ENCODE measurements around the gene MYOM3. TPM values are rescaled to one million over a fixed set of nuclear protein-coding genes. Genes with fewer than 3 reads are reported as not detected.

Gene MYOM3
- total RNA-seq, 1 experiment from 2014 or later, result 7.9 TPM

- H3K27ac ChIP-seq (ENCODE audit: low read depth, low read length), result no peak overlapping the region
- ChIA-PET POLR2A (no interaction called here), CTCF (no interaction called here), RAD21 (ENCODE audit: low non-redundant PET in 1 of 2, low total read pairs in 2 of 2, uncharacterized antibody in 2 of 2, unreplicated experiment in 2 of 2) (interaction anchor here in 1 of 2 experiments (0.8 kb wide), 1 partner anchor 91 kb away, joined by 4 read pairs; no protein-coding TSS in a partner anchor)
- no peak for TF ChIP-seq CBX3 (IDR thresholded peaks at IDR 0.05; ENCODE audit: low read depth)
- no peak for TF ChIP-seq MAX (IDR thresholded peaks at IDR 0.05)
- no peak for TF ChIP-seq TCF7L2 (IDR thresholded peaks at IDR 0.05; ENCODE audit: borderline replicate concordance, extremely low read depth, insufficient read depth, insufficient read length)
- TF ChIP-seq, protein P1, sequence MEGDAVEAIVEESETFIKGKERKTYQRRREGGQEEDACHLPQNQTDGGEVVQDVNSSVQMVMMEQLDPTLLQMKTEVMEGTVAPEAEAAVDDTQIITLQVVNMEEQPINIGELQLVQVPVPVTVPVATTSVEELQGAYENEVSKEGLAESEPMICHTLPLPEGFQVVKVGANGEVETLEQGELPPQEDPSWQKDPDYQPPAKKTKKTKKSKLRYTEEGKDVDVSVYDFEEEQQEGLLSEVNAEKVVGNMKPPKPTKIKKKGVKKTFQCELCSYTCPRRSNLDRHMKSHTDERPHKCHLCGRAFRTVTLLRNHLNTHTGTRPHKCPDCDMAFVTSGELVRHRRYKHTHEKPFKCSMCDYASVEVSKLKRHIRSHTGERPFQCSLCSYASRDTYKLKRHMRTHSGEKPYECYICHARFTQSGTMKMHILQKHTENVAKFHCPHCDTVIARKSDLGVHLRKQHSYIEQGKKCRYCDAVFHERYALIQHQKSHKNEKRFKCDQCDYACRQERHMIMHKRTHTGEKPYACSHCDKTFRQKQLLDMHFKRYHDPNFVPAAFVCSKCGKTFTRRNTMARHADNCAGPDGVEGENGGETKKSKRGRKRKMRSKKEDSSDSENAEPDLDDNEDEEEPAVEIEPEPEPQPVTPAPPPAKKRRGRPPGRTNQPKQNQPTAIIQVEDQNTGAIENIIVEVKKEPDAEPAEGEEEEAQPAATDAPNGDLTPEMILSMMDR (IDR thresholded peaks at IDR 0.05 in 2 of 3, conservative IDR thresholded peaks at IDR 0.05 in 1 of 3; ENCODE audit: borderline replicate concordance in 1 of 3, insufficient read depth in 1 of 3, low read depth in 2 of 3, low read length in 2 of 3), result no peak
- TF ChIP-seq ELF1 (IDR thresholded peaks at IDR 0.05; ENCODE audit: borderline replicate concordance, low read depth), result no peak
- no peak for TF ChIP-seq YY1 (IDR thresholded peaks at IDR 0.05; ENCODE audit: extremely low read depth, insufficient replicate concordance, low read depth, low read length)
- no peak for TF ChIP-seq EGR1 (IDR thresholded peaks at IDR 0.05; ENCODE audit: low read depth)
- TF ChIP-seq ZBTB33 (IDR thresholded peaks at IDR 0.05; ENCODE audit: extremely low read depth, insufficient replicate concordance, low read length), result no peak
- no peak for TF ChIP-seq POLR2A (IDR thresholded peaks at IDR 0.05; ENCODE audit: borderline replicate concordance, extremely low read depth, insufficient read depth, insufficient read length)
- no peak for TF ChIP-seq SRF (IDR thresholded peaks at IDR 0.05; ENCODE audit: low read depth)
- no peak for TF ChIP-seq CEBPB (IDR thresholded peaks at IDR 0.05; ENCODE audit: low read depth)
- TF ChIP-seq ZNF274 (IDR thresholded peaks at IDR 0.05; ENCODE audit: low read depth, low read length), result no peak
- no peak for TF ChIP-seq SIN3A (IDR thresholded peaks at IDR 0.05; ENCODE audit: low read depth)
- TF ChIP-seq REST (IDR thresholded peaks at IDR 0.05; ENCODE audit: low read depth), result no peak
- no peak for TF ChIP-seq ATF3 (IDR thresholded peaks at IDR 0.05)
- TF ChIP-seq ZFX (IDR thresholded peaks at IDR 0.05), result no peak
- TF ChIP-seq EZH2 (IDR thresholded peaks at IDR 0.05), result no peak
- TF ChIP-seq RAD21 (IDR thresholded peaks at IDR 0.05; ENCODE audit: low read depth), result no peak
- no peak for TF ChIP-seq SP1 (IDR thresholded peaks at IDR 0.05; ENCODE audit: low read depth)
- intact Hi-C loops (cut with micrococcal nuclease), result no loop called here
- no peak overlapping the region for H3K4me3 ChIP-seq (replicated peaks in 1 of 2; ENCODE audit: low read depth in 1 of 2, low read length in 2 of 2)
- H3K4me2 ChIP-seq (ENCODE audit: low read length), result no peak overlapping the region
- H2AFZ ChIP-seq (ENCODE audit: low read depth, low read length, poor library complexity, severe bottlenecking), result no peak overlapping the region
- H3K27me3 ChIP-seq (ENCODE audit: insufficient read depth, low read length), result no peaks in the 10 kb centered on the region
- no peaks in the 10 kb centered on the region for H3K9me3 ChIP-seq (ENCODE audit: control insufficient read depth in 1 of 2, insufficient read depth in 1 of 2, low read depth in 1 of 2, low read length in 2 of 2)
- H3K9me2 ChIP-seq (ENCODE audit: insufficient read depth), result no peaks in the 10 kb centered on the region
- no peaks in the 10 kb centered on the region for H3K36me3 ChIP-seq (ENCODE audit: control insufficient read depth in 1 of 2, insufficient read depth in 2 of 2, low read length in 2 of 2)
- BruUV-seq (replicated peaks), result no TSS peak
- H3K79me2 ChIP-seq (ENCODE audit: insufficient read depth, low read length), result no peaks in the 10 kb centered on the region
- no peaks in the 10 kb centered on the region for H3K4me1 ChIP-seq (ENCODE audit: control insufficient read depth in 1 of 2, insufficient read depth in 2 of 2, low read length in 2 of 2)
- no peak for DNase-seq (ENCODE audit: low read depth, low spot score)
- H4K20me1 ChIP-seq (ENCODE audit: insufficient read depth), result no peaks in the 10 kb centered on the region
- H3K9ac ChIP-seq (ENCODE audit: low read length), result no peak overlapping the region
- ATAC-seq, result no peak
These were observed 15.8 kb downstream of the MYOM3 start for GRCh38 chr1:24096009-24096738.
